GM04504 (cell line): ENCODE data around the gene RPL36AL.

Experiments used
- DNase-seq: peaks from one replicate; pipeline ENCODE4 v3.0.0-alpha.2; 2012; ENCODE audit warnings: low read depth

RPL36AL gene

GRCh38 chr14:49581209-49582112, 39.0 kb downstream of the RPL36AL start:
- no peak for DNase-seq

- no peak for DNase-seq
Measured at GRCh38 chr14:49579841-49580240, 40.6 kb downstream of the RPL36AL start.

GRCh38 chr14:49578141-49578540, 42.3 kb downstream of the RPL36AL start:
- DNase-seq = no peak

GRCh38 chr14:49574038-49574437, 46.4 kb downstream of the RPL36AL start:
- no peak for DNase-seq

GRCh38 chr14:49569281-49569680, 51.1 kb downstream of the RPL36AL start:
- DNase-seq = no peak
